SK-N-SH (cell line): ENCODE data around the gene MARS1. TPM values are rescaled to one million over a fixed set of nuclear protein-coding genes. Genes with fewer than 3 reads are reported as not detected.

Experiments used
- CTCF ChIA-PET: fragments of 300-600, 350-600 bp; formaldehyde crosslinking; extraction: SDS; loops from one replicate; lab custom pipeline; 2021; lab: Yijun Ruan, JAX
- POLR2A ChIA-PET: fragments of 350-600 bp; sonication (Branson Sonifier 250); formaldehyde crosslinking; extraction: SDS; loops from one replicate; lab custom pipeline; 2020; ENCODE audit warnings: antibody characterized with exemption, inconsistent platforms; lab: Yijun Ruan, JAX
- DNase-seq: peaks from one replicate; pipeline ENCODE4 v3.0.0; 2012
- H2AFZ ChIP-seq: fragments of 200-600 bp; sonication (generic); 2 replicates; pipeline ENCODE4 v1.8.1; 2016; ENCODE audit warnings: antibody characterized with exemption, mild to moderate bottlenecking, low read depth
- H3F3A ChIP-seq: fragments of 200-600 bp; sonication (generic); replicated peaks from 2 replicates; pipeline ENCODE3; 2016; ENCODE audit warnings: antibody characterized with exemption, mild to moderate bottlenecking; ENCODE audit not compliant: insufficient read depth
- H3K27ac ChIP-seq, 2 experiments: fragments of 200-500 bp in 1 of 2; fragments of 200-600 bp in 1 of 2; sonication (Bioruptor generic) in 1 of 2; sonication (generic), shearing (Covaris generic) in 1 of 2; 2 replicates each; pipeline versions ENCODE4 v1.5.1 to v1.6.1; 2014 to 2016; ENCODE audit warnings: low read depth in 2 of 2, inconsistent platforms in 1 of 2, low read length in 1 of 2, mild to moderate bottlenecking in 1 of 2, mixed read lengths in 1 of 2
- H3K27me3 ChIP-seq: fragments of 200-600 bp; sonication (generic), shearing (Covaris generic); 2 replicates; pipeline ENCODE4 v1.6.1; 2016; ENCODE audit warnings: mixed run types; ENCODE audit not compliant: insufficient read depth
- H3K36me3 ChIP-seq, 2 experiments: fragments of 200-500 bp in 1 of 2; fragments of 200-600 bp in 1 of 2; sonication (Bioruptor generic) in 1 of 2; sonication (generic) in 1 of 2; replicated peaks in 1 of 2; 2 replicates each; pipeline versions ENCODE3 to v1.5.1; 2014 to 2016; ENCODE audit warnings: low read length in 1 of 2, mild to moderate bottlenecking in 1 of 2; ENCODE audit not compliant: insufficient read depth in 2 of 2, control insufficient read depth in 1 of 2
- H3K4me1 ChIP-seq, 2 experiments: fragments of 200-500 bp in 1 of 2; fragments of 200-600 bp in 1 of 2; sonication (Bioruptor generic) in 1 of 2; sonication (generic), shearing (Covaris generic) in 1 of 2; 2 replicates each; pipeline versions ENCODE4 v1.5.1 to v1.6.1; 2014 to 2016; ENCODE audit warnings: low read depth in 1 of 2, low read length in 1 of 2, mixed run types in 1 of 2; ENCODE audit not compliant: insufficient read depth in 2 of 2, control insufficient read depth in 1 of 2
- H3K4me2 ChIP-seq: fragments of 200-600 bp; sonication (generic), shearing (Covaris generic); 2 replicates; pipeline ENCODE4 v1.6.1; 2017; ENCODE audit warnings: mixed run types
- H3K4me3 ChIP-seq, 2 experiments: fragments of 200-500 bp in 1 of 2; fragments of 200-600 bp in 1 of 2; sonication (Bioruptor generic) in 1 of 2; sonication (generic), shearing (Covaris generic) in 1 of 2; 2 replicates each; pipeline versions ENCODE4 v1.5.1 to v1.8.1; 2014 to 2016; ENCODE audit warnings: low read depth in 2 of 2, inconsistent platforms in 1 of 2, low read length in 1 of 2, mild to moderate bottlenecking in 1 of 2, mixed read lengths in 1 of 2, moderate library complexity in 1 of 2
- H3K79me2 ChIP-seq: fragments of 200-600 bp; sonication (generic); 2 replicates; pipeline ENCODE4 v1.8.1; 2017; ENCODE audit warnings: mild to moderate bottlenecking; ENCODE audit not compliant: insufficient read depth
- H3K9ac ChIP-seq: fragments of 200-600 bp; sonication (generic); 2 replicates; pipeline ENCODE4 v1.6.1; 2017; ENCODE audit warnings: mixed run types
- H3K9me2 ChIP-seq: fragments of 200-600 bp; sonication (generic); 2 replicates; pipeline ENCODE4 v1.6.1; 2017; ENCODE audit warnings: mixed run types
- H3K9me3 ChIP-seq: fragments of 200-600 bp; sonication (generic); 2 replicates; pipeline ENCODE4 v1.6.1; 2017; ENCODE audit warnings: mixed run types, mild to moderate bottlenecking, moderate library complexity
- H4K20me1 ChIP-seq: fragments of 200-600 bp; sonication (generic); 2 replicates; pipeline ENCODE4 v1.6.1; 2017; ENCODE audit warnings: mild to moderate bottlenecking, mixed run types; ENCODE audit not compliant: insufficient read depth
- CTCF ChIP-seq: fragments of 200-600 bp; sonication (generic); IDR thresholded peaks from 2 replicates; pipeline ENCODE4 v1.6.1; 2017; ENCODE audit warnings: antibody characterized with exemption, mild to moderate bottlenecking, moderate library complexity
- EZH2phosphoT487 ChIP-seq: fragments of 200-600 bp; sonication (generic); IDR thresholded peaks from 2 replicates; pipeline ENCODE4 v1.6.1; 2017; ENCODE audit warnings: low read depth, mixed run types, mild to moderate bottlenecking, antibody characterized with exemption, moderate library complexity, borderline replicate concordance
- MEF2A ChIP-seq: IDR thresholded peaks from 2 replicates; pipeline ENCODE4 v1.4.0; 2012; ENCODE audit warnings: low read depth, borderline replicate concordance
- NFIC ChIP-seq: IDR thresholded peaks from 2 replicates; pipeline ENCODE4 v1.4.0; 2012; ENCODE audit warnings: borderline replicate concordance
- POLR2AphosphoS5 ChIP-seq: IDR thresholded peaks from 2 replicates; pipeline ENCODE4 v1.6.1; 2012; ENCODE audit warnings: low read depth, low read length
- RAD21 ChIP-seq: IDR thresholded peaks from 2 replicates; pipeline ENCODE4 v1.6.1; 2012; ENCODE audit warnings: mild to moderate bottlenecking, low read length
- RCOR1 ChIP-seq: fragments of 150-350 bp; IDR thresholded peaks from 2 replicates; pipeline ENCODE4 v1.6.1; 2017; ENCODE audit warnings: antibody characterized with exemption, low read length
- SIN3A ChIP-seq: IDR thresholded peaks from 2 replicates; pipeline ENCODE4 v1.6.1; 2012; ENCODE audit warnings: low read depth, mild to moderate bottlenecking, low read length, moderate library complexity, borderline replicate concordance
- TAF1 ChIP-seq: IDR thresholded peaks from 2 replicates; pipeline ENCODE4 v1.6.1; 2012; ENCODE audit warnings: low read depth, mild to moderate bottlenecking, low read length, moderate library complexity, borderline replicate concordance
- TCF12 ChIP-seq: IDR thresholded peaks from 2 replicates; pipeline ENCODE4 v1.4.0; 2012
- USF2 ChIP-seq: fragments of 150-350 bp; IDR thresholded peaks from 2 replicates; pipeline ENCODE4 v1.6.1; 2017; ENCODE audit warnings: antibody characterized with exemption, low read length, low read depth, borderline replicate concordance
- YY1 ChIP-seq: IDR thresholded peaks from 2 replicates; pipeline ENCODE4 v1.4.0; 2012; ENCODE audit warnings: low read depth, mild to moderate bottlenecking
- WGBS: methylation state at CpG from one replicate; pipeline ENCODE4 v1.1.6; 2017; ENCODE audit warnings: low lambda C conversion rate; 5-methylcytosine and 5-hydroxymethylcytosine counted together
- polyA plus RNA-seq, 3 experiments: library from polyadenylated mRNA; depleted of rRNA; stranded (reverse); fragments of >200 nt; gene quantifications; 2 replicates each; pipeline ENCODE4 v1.2.3, GENCODE V29; 2012
- TF ChIP-seq, protein P1 (sequence below): fragments of 150-350 bp; IDR thresholded peaks from 2 replicates; pipeline ENCODE4 v1.6.1; 2016; ENCODE audit warnings: mild to moderate bottlenecking, low read depth, low read length
- TF ChIP-seq, protein P2 (sequence below): IDR thresholded peaks from 2 replicates; pipeline ENCODE4 v1.4.0; 2012; ENCODE audit warnings: low read depth, borderline replicate concordance
- TF ChIP-seq, protein P3 (sequence below): IDR thresholded peaks from 2 replicates; pipeline ENCODE4; 2012
- TF ChIP-seq, protein P4 (sequence below): IDR thresholded peaks from 2 replicates; pipeline ENCODE4 v1.4.0; 2012; ENCODE audit warnings: low read depth, borderline replicate concordance

MARS1 gene
- polyA plus RNA-seq, 1 of the 3 experiments (the other 2 are of a cell fraction) = 158 TPM

- TF ChIP-seq, protein P1, sequence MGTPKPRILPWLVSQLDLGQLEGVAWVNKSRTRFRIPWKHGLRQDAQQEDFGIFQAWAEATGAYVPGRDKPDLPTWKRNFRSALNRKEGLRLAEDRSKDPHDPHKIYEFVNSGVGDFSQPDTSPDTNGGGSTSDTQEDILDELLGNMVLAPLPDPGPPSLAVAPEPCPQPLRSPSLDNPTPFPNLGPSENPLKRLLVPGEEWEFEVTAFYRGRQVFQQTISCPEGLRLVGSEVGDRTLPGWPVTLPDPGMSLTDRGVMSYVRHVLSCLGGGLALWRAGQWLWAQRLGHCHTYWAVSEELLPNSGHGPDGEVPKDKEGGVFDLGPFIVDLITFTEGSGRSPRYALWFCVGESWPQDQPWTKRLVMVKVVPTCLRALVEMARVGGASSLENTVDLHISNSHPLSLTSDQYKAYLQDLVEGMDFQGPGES = no peak
- TF ChIP-seq POLR2AphosphoS5 = no peak
- TF ChIP-seq, protein P2, sequence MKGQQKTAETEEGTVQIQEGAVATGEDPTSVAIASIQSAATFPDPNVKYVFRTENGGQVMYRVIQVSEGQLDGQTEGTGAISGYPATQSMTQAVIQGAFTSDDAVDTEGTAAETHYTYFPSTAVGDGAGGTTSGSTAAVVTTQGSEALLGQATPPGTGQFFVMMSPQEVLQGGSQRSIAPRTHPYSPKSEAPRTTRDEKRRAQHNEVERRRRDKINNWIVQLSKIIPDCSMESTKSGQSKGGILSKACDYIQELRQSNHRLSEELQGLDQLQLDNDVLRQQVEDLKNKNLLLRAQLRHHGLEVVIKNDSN = no peak
- no peak for TF ChIP-seq TAF1
- TF ChIP-seq, all 33 proteins: peak for 0
Measured at GRCh38 chr12:57551637-57552305, 63.9 kb downstream of the MARS1 start (continued).

DNA sequence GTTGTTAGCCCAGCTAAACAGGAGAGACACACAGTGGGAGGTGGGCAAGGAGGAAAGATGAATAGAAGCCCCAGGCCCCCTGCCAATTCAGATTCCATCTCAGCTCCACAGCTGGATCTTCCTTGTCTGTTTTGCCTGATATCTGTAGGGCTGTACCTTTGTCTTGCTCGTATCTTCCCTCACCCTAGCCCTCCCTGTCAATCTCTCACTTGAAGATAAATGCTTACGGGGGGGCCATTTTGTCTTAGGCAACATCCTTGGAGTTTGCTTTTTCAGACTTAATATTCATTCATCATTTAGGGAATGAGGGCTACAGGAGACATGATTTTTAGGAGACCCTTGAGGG, 64.4 kb downstream of the MARS1 start:
- peaks cover 2 to 9% of the 10 kb centered on the region in 2 experiments for H3K36me3 ChIP-seq
- H4K20me1 ChIP-seq = no peaks in the 10 kb centered on the region
- ChIA-PET POLR2A (interaction anchor here (1.2 kb wide), 2 partner anchors 32 to 59 kb away, joined by 5 read pairs; partner anchors contain the start of genes ARHGEF25 and DDIT3), CTCF (interaction anchor here (2.9 to 5.1 kb wide), 2 partner anchors 31 to 69 kb away, joined by 11 to 24 read pairs; no protein-coding TSS in a partner anchor)
- peaks cover 41% of the 10 kb centered on the region; the same call in 1 of the 2 replicates for H3K79me2 ChIP-seq
- no peaks in the 10 kb centered on the region for H3K27me3 ChIP-seq
- peaks cover 6% of the 10 kb centered on the region for H3F3A ChIP-seq
- no peaks in the 10 kb centered on the region for H3K9me3 ChIP-seq
- no peak overlapping the region for H2AFZ ChIP-seq
- DNase-seq = no peak
- H3K9ac ChIP-seq = no peak overlapping the region
- H3K27ac ChIP-seq = peak overlapping the region in 1 of 2 experiments; percentile 13; a peak in 2 of 4 replicates
- TF ChIP-seq TCF12 (no peak), CTCF (no peak), RCOR1 (no peak), SIN3A (no peak), EZH2phosphoT487 (no peak), YY1 (no peak), MEF2A (no peak), NFIC (no peak), RAD21 (no peak), USF2 (no peak)
- TF ChIP-seq, protein P3, sequence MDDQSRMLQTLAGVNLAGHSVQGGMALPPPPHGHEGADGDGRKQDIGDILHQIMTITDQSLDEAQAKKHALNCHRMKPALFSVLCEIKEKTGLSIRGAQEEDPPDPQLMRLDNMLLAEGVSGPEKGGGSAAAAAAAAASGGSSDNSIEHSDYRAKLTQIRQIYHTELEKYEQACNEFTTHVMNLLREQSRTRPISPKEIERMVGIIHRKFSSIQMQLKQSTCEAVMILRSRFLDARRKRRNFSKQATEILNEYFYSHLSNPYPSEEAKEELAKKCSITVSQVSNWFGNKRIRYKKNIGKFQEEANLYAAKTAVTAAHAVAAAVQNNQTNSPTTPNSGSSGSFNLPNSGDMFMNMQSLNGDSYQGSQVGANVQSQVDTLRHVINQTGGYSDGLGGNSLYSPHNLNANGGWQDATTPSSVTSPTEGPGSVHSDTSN = no peak
- TF ChIP-seq, protein P1 = no peak
- TF ChIP-seq, protein P4, sequence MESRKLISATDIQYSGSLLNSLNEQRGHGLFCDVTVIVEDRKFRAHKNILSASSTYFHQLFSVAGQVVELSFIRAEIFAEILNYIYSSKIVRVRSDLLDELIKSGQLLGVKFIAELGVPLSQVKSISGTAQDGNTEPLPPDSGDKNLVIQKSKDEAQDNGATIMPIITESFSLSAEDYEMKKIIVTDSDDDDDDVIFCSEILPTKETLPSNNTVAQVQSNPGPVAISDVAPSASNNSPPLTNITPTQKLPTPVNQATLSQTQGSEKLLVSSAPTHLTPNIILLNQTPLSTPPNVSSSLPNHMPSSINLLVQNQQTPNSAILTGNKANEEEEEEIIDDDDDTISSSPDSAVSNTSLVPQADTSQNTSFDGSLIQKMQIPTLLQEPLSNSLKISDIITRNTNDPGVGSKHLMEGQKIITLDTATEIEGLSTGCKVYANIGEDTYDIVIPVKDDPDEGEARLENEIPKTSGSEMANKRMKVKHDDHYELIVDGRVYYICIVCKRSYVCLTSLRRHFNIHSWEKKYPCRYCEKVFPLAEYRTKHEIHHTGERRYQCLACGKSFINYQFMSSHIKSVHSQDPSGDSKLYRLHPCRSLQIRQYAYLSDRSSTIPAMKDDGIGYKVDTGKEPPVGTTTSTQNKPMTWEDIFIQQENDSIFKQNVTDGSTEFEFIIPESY = no peak
- WGBS = 76% methylated on average over 2 of the region's 2 CpGs
- peak overlapping the region in 1 of 2 experiments; percentile 24; a peak in 2 of 4 replicates for H3K4me3 ChIP-seq
- peaks cover 4 to 33% of the 10 kb centered on the region in 2 experiments; a peak in 3 of 4 replicates for H3K4me1 ChIP-seq
- peak overlapping the region; percentile 94 for H3K4me2 ChIP-seq
- no peaks in the 10 kb centered on the region for H3K9me2 ChIP-seq
